ENCODE results near the gene KRT25.

KRT25 gene

GRCh38 chr17:40735016-40735415, 20.1 kb downstream of the KRT25 start:
- no peak for TF ChIP-seq CTCF (IDR thresholded peaks at IDR 0.05; ENCODE audit: low read depth, low read length, missing control alignments)
- no peak overlapping the region for H3K4me3 ChIP-seq (replicated peaks; ENCODE audit: low read depth, low read length)
- DNase-seq (ENCODE audit: extremely low read depth, low read depth) = no peak

DNA sequence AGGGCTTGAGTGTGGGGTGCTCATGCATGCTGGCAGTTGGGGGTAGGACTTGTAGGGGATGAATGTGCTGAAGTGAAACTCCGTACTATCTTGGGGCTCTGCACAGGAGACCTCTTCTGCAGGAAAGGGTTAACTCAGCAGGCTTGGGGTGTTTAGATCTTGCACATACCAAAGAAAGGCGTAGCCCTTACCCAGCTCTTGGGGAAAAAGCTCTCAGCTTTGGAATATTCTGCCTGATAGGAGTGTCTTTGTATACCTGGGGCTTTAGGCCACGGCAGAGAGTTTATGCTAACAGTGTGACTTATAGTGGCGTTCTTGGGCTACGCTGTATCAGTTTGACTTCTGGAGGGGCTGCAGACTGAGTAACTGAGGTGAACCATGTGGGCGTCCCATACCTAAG, 21.1 kb downstream of the KRT25 start:
- no peak for TF ChIP-seq CTCF (IDR thresholded peaks at IDR 0.05; ENCODE audit: low read depth, low read length, missing control alignments)
- H3K4me3 ChIP-seq (replicated peaks; ENCODE audit: low read depth, low read length) = no peak overlapping the region
- no peak for DNase-seq (ENCODE audit: extremely low read depth, low read depth)

- no peak for TF ChIP-seq CTCF (IDR thresholded peaks at IDR 0.05; ENCODE audit: low read depth, low read length, missing control alignments)
- DNase-seq (ENCODE audit: extremely low read depth, low read depth) = no peak
These were observed 24.2 kb downstream of the KRT25 start for GRCh38 chr17:40730970-40731369.

GRCh38 chr17:40727447-40728231, 27.5 kb downstream of the KRT25 start:
- H3K4me3 ChIP-seq (replicated peaks; ENCODE audit: low read depth, low read length) = no peak overlapping the region
- no peak for DNase-seq (ENCODE audit: extremely low read depth, low read depth)
- TF ChIP-seq CTCF (IDR thresholded peaks at IDR 0.05; ENCODE audit: low read depth, low read length, missing control alignments) = no peak

More at GRCh38 chr17:40730970-40731369, 24.2 kb downstream of the KRT25 start:
- no peak overlapping the region for H3K4me3 ChIP-seq (replicated peaks; ENCODE audit: low read depth, low read length)

- no peak for TF ChIP-seq CTCF (IDR thresholded peaks at IDR 0.05; ENCODE audit: low read depth, low read length, missing control alignments)
- DNase-seq (ENCODE audit: extremely low read depth, low read depth) = no peak
- no peak overlapping the region for H3K4me3 ChIP-seq (replicated peaks; ENCODE audit: low read depth, low read length)
These were observed 28.2 kb downstream of the KRT25 start for GRCh38 chr17:40726919-40727318.

- TF ChIP-seq CTCF (IDR thresholded peaks at IDR 0.05; ENCODE audit: low read depth, low read length, missing control alignments) = no peak
- no peak overlapping the region for H3K4me3 ChIP-seq (replicated peaks; ENCODE audit: low read depth, low read length)
- DNase-seq (ENCODE audit: extremely low read depth, low read depth) = no peak
These were observed 30.5 kb downstream of the KRT25 start for GRCh38 chr17:40724656-40725055.

DNA sequence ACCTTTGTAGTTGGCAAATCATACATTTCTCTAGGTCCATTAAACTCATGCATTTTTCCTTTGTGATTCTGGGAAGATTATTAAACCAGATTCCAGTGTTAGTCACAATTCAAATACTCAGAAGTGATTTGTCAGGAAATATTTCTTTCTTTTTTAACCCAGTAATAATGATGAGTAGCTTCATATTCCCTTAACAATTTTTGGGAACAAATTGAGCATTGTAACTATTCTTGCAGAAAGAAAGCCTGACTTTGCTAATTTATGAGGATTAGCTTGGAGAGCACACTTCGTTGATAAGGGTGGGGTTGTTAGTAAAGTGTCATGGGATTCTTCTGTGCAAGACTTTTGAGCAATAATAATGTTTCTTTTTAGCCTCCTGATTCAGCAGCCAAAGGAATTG, 32.9 kb downstream of the KRT25 start:
- no peak for DNase-seq (ENCODE audit: extremely low read depth, low read depth)
- no peak overlapping the region for H3K4me3 ChIP-seq (replicated peaks; ENCODE audit: low read depth, low read length)
- no peak for TF ChIP-seq CTCF (IDR thresholded peaks at IDR 0.05; ENCODE audit: low read depth, low read length, missing control alignments)
